ENCODE results near the gene IFRD1. TPM values are rescaled to one million over a fixed set of nuclear protein-coding genes. Genes with fewer than 3 reads are reported as not detected.

The IFRD1 gene
- total RNA-seq, 1 experiment from 2014 or later = 116 TPM

- peaks cover 16% of the 10 kb centered on the region for H3K36me3 Mint-ChIP-seq (ENCODE audit: insufficient read depth, unreplicated experiment)
- ChIA-PET POLR2A (interaction anchor here (0.7 to 8.5 kb wide), 12 partner anchors 13 to 696 kb away, joined by 3 to 255 read pairs (median 8); partner anchors contain the start of genes DOCK4, LSMEM1 and ZNF277), CTCF (interaction anchor here (0.7 kb wide), 1 partner anchor 46 kb away, joined by 3 read pairs; no protein-coding TSS in a partner anchor)
- H3K27ac Mint-ChIP-seq (ENCODE audit: low read depth, unreplicated experiment) = peak overlapping the region; percentile 97
- no peaks in the 10 kb centered on the region for H3K9me3 Mint-ChIP-seq (ENCODE audit: unreplicated experiment)
- intact Hi-C loops (cut with micrococcal nuclease) = no loop called here
- H3K4me3 Mint-ChIP-seq (ENCODE audit: unreplicated experiment) = peak overlapping the region; percentile 97
- TF ChIP-seq, protein P1, sequence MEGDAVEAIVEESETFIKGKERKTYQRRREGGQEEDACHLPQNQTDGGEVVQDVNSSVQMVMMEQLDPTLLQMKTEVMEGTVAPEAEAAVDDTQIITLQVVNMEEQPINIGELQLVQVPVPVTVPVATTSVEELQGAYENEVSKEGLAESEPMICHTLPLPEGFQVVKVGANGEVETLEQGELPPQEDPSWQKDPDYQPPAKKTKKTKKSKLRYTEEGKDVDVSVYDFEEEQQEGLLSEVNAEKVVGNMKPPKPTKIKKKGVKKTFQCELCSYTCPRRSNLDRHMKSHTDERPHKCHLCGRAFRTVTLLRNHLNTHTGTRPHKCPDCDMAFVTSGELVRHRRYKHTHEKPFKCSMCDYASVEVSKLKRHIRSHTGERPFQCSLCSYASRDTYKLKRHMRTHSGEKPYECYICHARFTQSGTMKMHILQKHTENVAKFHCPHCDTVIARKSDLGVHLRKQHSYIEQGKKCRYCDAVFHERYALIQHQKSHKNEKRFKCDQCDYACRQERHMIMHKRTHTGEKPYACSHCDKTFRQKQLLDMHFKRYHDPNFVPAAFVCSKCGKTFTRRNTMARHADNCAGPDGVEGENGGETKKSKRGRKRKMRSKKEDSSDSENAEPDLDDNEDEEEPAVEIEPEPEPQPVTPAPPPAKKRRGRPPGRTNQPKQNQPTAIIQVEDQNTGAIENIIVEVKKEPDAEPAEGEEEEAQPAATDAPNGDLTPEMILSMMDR (IDR thresholded peaks at IDR 0.05; ENCODE audit: unreplicated experiment) = no peak
- H3K27me3 Mint-ChIP-seq (ENCODE audit: insufficient read depth, unreplicated experiment) = no peaks in the 10 kb centered on the region
- peaks cover 20% of the 10 kb centered on the region for H3K4me1 Mint-ChIP-seq (ENCODE audit: insufficient read depth, unreplicated experiment)
- no peak for DNase-seq (ENCODE audit: unreplicated experiment)
- BruUV-seq (replicated peaks) = no TSS peak
Observed at GRCh38 chr7:112448891-112449290, 1.4 kb upstream of the IFRD1 start.

DNA sequence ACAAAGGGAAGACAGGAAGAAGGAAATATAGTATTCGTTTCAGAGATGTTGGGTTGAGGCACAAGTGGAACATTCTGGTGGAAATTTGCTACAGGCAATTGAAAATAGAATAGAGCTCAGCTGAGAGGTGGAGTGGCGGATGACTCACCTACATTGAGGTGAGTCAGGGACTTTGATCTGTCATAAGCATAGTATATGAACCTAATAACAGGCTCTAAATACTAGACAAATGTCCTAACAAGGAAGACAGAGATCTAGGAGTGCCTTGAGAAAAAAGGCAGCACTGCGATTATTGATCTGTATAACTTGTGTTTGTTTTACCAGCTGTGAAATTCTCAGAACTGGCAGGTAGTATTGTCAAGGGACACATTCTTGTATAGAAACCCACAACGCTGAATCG lies 907 bp upstream of the IFRD1 start:
- peaks cover 16% of the 10 kb centered on the region for H3K36me3 Mint-ChIP-seq (ENCODE audit: insufficient read depth, unreplicated experiment)
- peak overlapping the region; percentile 97 for H3K4me3 Mint-ChIP-seq (ENCODE audit: unreplicated experiment)
- DNase-seq (ENCODE audit: unreplicated experiment) = peak; percentile 72
- intact Hi-C loops (cut with micrococcal nuclease) = no loop called here
- no peaks in the 10 kb centered on the region for H3K9me3 Mint-ChIP-seq (ENCODE audit: unreplicated experiment)
- peak overlapping the region; percentile 97 for H3K27ac Mint-ChIP-seq (ENCODE audit: low read depth, unreplicated experiment)
- H3K4me1 Mint-ChIP-seq (ENCODE audit: insufficient read depth, unreplicated experiment) = peaks cover 22% of the 10 kb centered on the region
- ChIA-PET POLR2A (interaction anchor here (0.7 to 8.5 kb wide), 22 partner anchors 13 to 697 kb away, joined by 3 to 255 read pairs (median 5); partner anchors contain the start of genes DOCK4, LSMEM1 and ZNF277), CTCF (interaction anchor here (0.6 to 4.6 kb wide), 5 partner anchors 13 to 622 kb away, joined by 3 to 54 read pairs (median 6); no protein-coding TSS in a partner anchor)
- no TSS peak for BruUV-seq (replicated peaks)
- H3K27me3 Mint-ChIP-seq (ENCODE audit: insufficient read depth, unreplicated experiment) = no peaks in the 10 kb centered on the region
- TF ChIP-seq, protein P1 (IDR thresholded peaks at IDR 0.05; ENCODE audit: unreplicated experiment) = no peak

DNA sequence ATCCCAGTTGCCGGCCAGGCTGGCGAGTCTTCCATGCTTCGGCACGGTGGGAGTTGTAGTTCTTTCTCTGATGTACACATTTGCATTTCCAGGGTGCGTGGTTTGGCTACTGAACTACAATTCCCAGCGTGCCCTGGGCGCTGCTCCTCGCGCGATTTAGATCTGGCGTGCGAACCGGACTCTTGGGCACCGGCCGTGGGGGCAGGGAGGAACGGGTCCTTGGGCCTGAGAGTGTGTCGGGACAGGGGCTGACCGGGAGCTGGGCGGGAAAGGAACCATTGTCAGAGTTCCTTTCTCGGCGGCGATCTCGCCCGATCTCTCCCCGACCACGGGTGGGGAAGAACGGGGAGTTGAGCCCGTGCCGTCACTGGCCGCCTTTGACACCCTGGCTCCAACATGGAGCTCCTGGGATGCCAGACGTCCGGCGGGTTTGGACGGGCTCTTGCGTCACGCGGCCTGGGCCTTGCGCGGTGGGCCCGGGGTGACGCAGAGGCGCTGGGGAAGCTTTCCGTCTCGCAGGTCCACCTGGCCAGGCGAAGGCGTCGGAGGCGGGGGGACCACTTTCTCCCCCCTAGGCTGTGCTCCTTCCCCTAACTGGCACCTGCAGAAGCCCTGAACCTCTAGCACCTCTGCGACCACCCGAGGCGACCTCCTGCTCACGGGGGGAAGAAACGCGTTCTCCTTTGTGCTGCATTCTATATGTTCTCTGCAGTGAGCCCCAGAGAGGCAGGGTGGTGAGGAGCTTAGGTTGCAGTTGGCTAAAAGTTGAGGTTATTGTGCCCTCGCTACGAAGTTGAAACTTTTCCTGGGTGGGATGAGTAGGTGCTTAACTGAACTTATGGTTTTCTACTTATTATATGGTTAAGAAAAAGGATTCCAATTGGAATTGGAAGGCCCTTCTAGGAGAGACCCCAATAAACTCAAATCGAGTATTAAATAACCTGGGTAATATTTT lies 824 bp downstream of the IFRD1 start:
- TF ChIP-seq, protein P1 (IDR thresholded peaks at IDR 0.05; ENCODE audit: unreplicated experiment) = no peak
- CTCF ChIA-PET = interaction anchor here (0.6 to 4.6 kb wide), 26 partner anchors 10 to 972 kb away, joined by 3 to 54 read pairs (median 4); no protein-coding TSS in a partner anchor
- DNase-seq (ENCODE audit: unreplicated experiment) = peak; percentile 97
- peak overlapping the region; percentile 97 for H3K27ac Mint-ChIP-seq (ENCODE audit: low read depth, unreplicated experiment)
- no peaks in the 10 kb centered on the region for H3K27me3 Mint-ChIP-seq (ENCODE audit: insufficient read depth, unreplicated experiment)
- peak overlapping the region; percentile 97 for H3K4me3 Mint-ChIP-seq (ENCODE audit: unreplicated experiment)
- H3K36me3 Mint-ChIP-seq (ENCODE audit: insufficient read depth, unreplicated experiment) = peaks cover 16% of the 10 kb centered on the region
- H3K4me1 Mint-ChIP-seq (ENCODE audit: insufficient read depth, unreplicated experiment) = peaks cover 26% of the 10 kb centered on the region
- POLR2A ChIA-PET = interaction anchor here (0.5 to 8.5 kb wide), 39 partner anchors 10 to 1529 kb away, joined by 3 to 255 read pairs (median 4); partner anchors contain the start of genes DOCK4, LSMEM1, TMEM168 and ZNF277
- no peaks in the 10 kb centered on the region for H3K9me3 Mint-ChIP-seq (ENCODE audit: unreplicated experiment)
- TSS peak; percentile 38 for BruUV-seq (replicated peaks)
- intact Hi-C loops (cut with micrococcal nuclease) = loop anchor here (1.0 to 2.0 kb wide), 3 partner anchors 28 to 246 kb away; no protein-coding TSS in a partner anchor
